CD14-positive monocyte (primary cell): Measurements from ENCODE around the gene AOPEP. TPM values are rescaled to one million over a fixed set of nuclear protein-coding genes. Genes with fewer than 3 reads are reported as not detected.
A peak's percentile ranks its signal among the peaks of the same experiment; 100 is the strongest.

Experiments used
- DNase-seq, 3 donors: peaks; one replicate each; pipeline ENCODE4 v3.0.0-alpha.2; 2011 to 2022
- H2AFZ ChIP-seq: 2 replicates; pipeline ENCODE4 v1.6.0; 2012; ENCODE audit warnings: mild to moderate bottlenecking, low read depth, low read length, inconsistent platforms; ENCODE audit not compliant: insufficient read depth, poor library complexity, severe bottlenecking
- H3K27ac ChIP-seq, 2 donors: 1 replicate in 1 of 2; 2 replicates in 1 of 2; pipeline ENCODE4 v1.5.1; 2012 to 2013; ENCODE audit warnings: low read length in 2 of 2, control low read depth in 1 of 2, inconsistent platforms in 1 of 2, low read depth in 1 of 2, mild to moderate bottlenecking in 1 of 2
- H3K27me3 ChIP-seq, 2 donors: one replicate each; pipeline versions ENCODE4 v1.6.0 to v1.6.1; 2011 to 2013; ENCODE audit warnings: low read length in 2 of 2; ENCODE audit not compliant: control insufficient read depth in 2 of 2, insufficient read depth in 2 of 2
- H3K36me3 ChIP-seq, 2 donors: replicated peaks in 1 of 2; 1 replicate in 1 of 2; 2 replicates in 1 of 2; pipeline versions ENCODE4 v1.5.1 to v1.6.1; 2012 to 2013; ENCODE audit warnings: low read length in 2 of 2, control low read depth in 1 of 2, inconsistent platforms in 1 of 2, mild to moderate bottlenecking in 1 of 2; ENCODE audit not compliant: insufficient read depth in 2 of 2, control insufficient read depth in 1 of 2
- H3K4me1 ChIP-seq, 2 donors: 1 replicate in 1 of 2; 2 replicates in 1 of 2; pipeline versions ENCODE4 v1.5.1 to v1.6.1; 2012 to 2013; ENCODE audit warnings: low read length in 2 of 2, control low read depth in 1 of 2, inconsistent platforms in 1 of 2, mild to moderate bottlenecking in 1 of 2, moderate library complexity in 1 of 2; ENCODE audit not compliant: insufficient read depth in 2 of 2, control insufficient read depth in 1 of 2
- H3K4me2 ChIP-seq: replicated peaks from 2 replicates; pipeline ENCODE3; 2012; ENCODE audit warnings: low read length, moderate library complexity, mild to moderate bottlenecking; ENCODE audit not compliant: poor library complexity, severe bottlenecking; ENCODE audit errors: extremely low read depth
- H3K4me3 ChIP-seq, 3 experiments: fragments of 200-600 bp in 1 of 3; sonication (generic) in 1 of 3; replicated peaks in 1 of 3; 1 replicate in 2 of 3; 2 replicates in 1 of 3; pipeline ENCODE4 v1.5.1; 2011 to 2013; ENCODE audit warnings: low read length in 3 of 3, mild to moderate bottlenecking in 3 of 3, control low read depth in 2 of 3, low read depth in 2 of 3, inconsistent platforms in 1 of 3, moderate library complexity in 1 of 3
- H3K79me2 ChIP-seq: 2 replicates; pipeline ENCODE4 v1.6.0; 2012; ENCODE audit warnings: mild to moderate bottlenecking, control low read depth, inconsistent platforms, low read length, moderate library complexity; ENCODE audit not compliant: insufficient read depth
- H3K9ac ChIP-seq: 2 replicates; pipeline ENCODE4 v1.6.0; 2017; ENCODE audit warnings: low read length, mild to moderate bottlenecking; ENCODE audit not compliant: insufficient read depth, poor library complexity, severe bottlenecking
- H3K9me3 ChIP-seq, 2 donors: replicated peaks in 1 of 2; 1 replicate in 1 of 2; 2 replicates in 1 of 2; pipeline versions ENCODE4 v1.5.1 to v1.6.1; 2012 to 2013; ENCODE audit warnings: low read length in 2 of 2, control low read depth in 1 of 2; ENCODE audit not compliant: control insufficient read depth in 1 of 2, insufficient read depth in 1 of 2
- H4K20me1 ChIP-seq: 2 replicates; pipeline ENCODE4 v1.6.0; 2012; ENCODE audit warnings: mild to moderate bottlenecking, low read length, control low read depth, moderate library complexity; ENCODE audit not compliant: insufficient read depth
- H3K27ac Mint-ChIP-seq, 7 donors: one replicate each; pipeline ENCODE4 v1.8.0; 2020; ENCODE audit warnings: mild to moderate bottlenecking in 7 of 7, mixed read lengths in 7 of 7, moderate library complexity in 6 of 7, inconsistent platforms in 2 of 7
- H3K27me3 Mint-ChIP-seq, 3 donors: one replicate each; pipeline ENCODE4 v1.8.0; 2021 to 2022; ENCODE audit warnings: low read depth in 3 of 3, mild to moderate bottlenecking in 3 of 3, mixed read lengths in 3 of 3, moderate library complexity in 3 of 3, inconsistent platforms in 1 of 3
- H3K36me3 Mint-ChIP-seq, 2 donors: one replicate each; pipeline ENCODE4 v1.8.0; 2020; ENCODE audit warnings: mixed read lengths in 2 of 2, inconsistent platforms in 1 of 2, mild to moderate bottlenecking in 1 of 2
- H3K4me1 Mint-ChIP-seq: one replicate; pipeline ENCODE4 v1.8.0; 2020; ENCODE audit warnings: mild to moderate bottlenecking, mixed read lengths
- H3K4me3 Mint-ChIP-seq, 2 donors: one replicate each; pipeline ENCODE4 v1.8.0; 2020; ENCODE audit warnings: mild to moderate bottlenecking in 2 of 2, mixed read lengths in 2 of 2, moderate library complexity in 1 of 2
- H3K9me3 Mint-ChIP-seq, 7 donors: one replicate each; pipeline ENCODE4 v1.8.0; 2020 to 2022; ENCODE audit warnings: mixed read lengths in 7 of 7, mild to moderate bottlenecking in 6 of 7, moderate library complexity in 6 of 7, inconsistent platforms in 2 of 7
- CTCF ChIP-seq: fragments of 200-600 bp; IDR thresholded peaks from one replicate; pipeline ENCODE4 v1.8.0; 2022; ENCODE audit warnings: antibody characterized with exemption, mild to moderate bottlenecking
- WGBS: methylation state at CpG from one replicate; pipeline ENCODE4 v1.1.5; 2013; ENCODE audit warnings: missing lambda C conversion rate; ENCODE audit not compliant: insufficient coverage; 5-methylcytosine and 5-hydroxymethylcytosine counted together
- intact Hi-C, 2 donors: fragments of 100-400 bp; cut with micrococcal nuclease; formaldehyde crosslinking; loops; one replicate each; pipeline versions ENCODE4 v1.15.0 to v1.15.1; 2023
- polyA plus RNA-seq, 3 donors: library from polyadenylated mRNA; depleted of rRNA in 1 of 3; unstranded in 2 of 3; stranded (reverse) in 1 of 3; fragments of 300-500 nt in 2 of 3; fragments of >200 nt in 1 of 3; fragmentation: Illumina TruSeq in 2 of 3; gene quantifications; 1 replicate in 2 of 3; 2 replicates in 1 of 3; pipeline ENCODE4 v1.2.3, GENCODE V29; 2012 to 2021

Gene AOPEP
- polyA plus RNA-seq, 3 donors = 3.0 to 4.1 (median 3.1) TPM

- peaks cover 0 to 3% of the 10 kb centered on the region in 2 donors for H3K36me3 Mint-ChIP-seq
- Histone ChIP-seq H3K79me2 (no peaks in the 10 kb centered on the region), H3K36me3 (no peaks in the 10 kb centered on the region), H3K4me3 (no peak overlapping the region), H4K20me1 (no peaks in the 10 kb centered on the region), H3K9ac (no peak overlapping the region), H2AFZ (no peak overlapping the region), H3K4me2 (no peak overlapping the region), H3K27ac (no peak overlapping the region), H3K27me3 (no peaks in the 10 kb centered on the region), H3K9me3 (no peaks in the 10 kb centered on the region), H3K4me1 (no peaks in the 10 kb centered on the region)
- DNase-seq = no peak
- intact Hi-C loops = no loop called here
- peaks cover 0 to 3% (median 2%) of the 10 kb centered on the region in 3 donors for H3K27me3 Mint-ChIP-seq
- no CpG with 5 or more reads among the region's 5 CpGs for WGBS
- no peak for TF ChIP-seq CTCF
- H3K27ac Mint-ChIP-seq = peak overlapping the region in 1 of 7 donors; percentile 7
- H3K9me3 Mint-ChIP-seq = no peaks in the 10 kb centered on the region
- H3K4me1 Mint-ChIP-seq = no peaks in the 10 kb centered on the region
- H3K4me3 Mint-ChIP-seq = no peak overlapping the region
Observed at GRCh38 chr9:95029288-95029687, 302.8 kb downstream of the AOPEP start.

GRCh38 chr9:95029720-95030119 lies 303.2 kb downstream of the AOPEP start:
- Histone ChIP-seq H3K4me1 (no peaks in the 10 kb centered on the region), H3K27ac (no peak overlapping the region), H3K4me2 (no peak overlapping the region), H3K9ac (no peak overlapping the region), H3K27me3 (no peaks in the 10 kb centered on the region), H3K79me2 (no peaks in the 10 kb centered on the region), H3K4me3 (no peak overlapping the region), H4K20me1 (no peaks in the 10 kb centered on the region), H2AFZ (no peak overlapping the region), H3K36me3 (no peaks in the 10 kb centered on the region), H3K9me3 (no peaks in the 10 kb centered on the region)
- H3K4me3 Mint-ChIP-seq = no peak overlapping the region
- no CpG with 5 or more reads among the region's 2 CpGs for WGBS
- H3K4me1 Mint-ChIP-seq = no peaks in the 10 kb centered on the region
- H3K27ac Mint-ChIP-seq = no peak overlapping the region
- no peak for DNase-seq
- TF ChIP-seq CTCF = no peak
- no peaks in the 10 kb centered on the region for H3K9me3 Mint-ChIP-seq
- H3K27me3 Mint-ChIP-seq = peaks cover 0 to 3% (median 2%) of the 10 kb centered on the region in 3 donors
- H3K36me3 Mint-ChIP-seq = peaks cover 0 to 3% of the 10 kb centered on the region in 2 donors
- intact Hi-C loops = no loop called here
